Mesenchymal stem cell (in vitro differentiated cells and primary cell): ENCODE measurements around the gene PRKAR2B.

Experiments
- DNase-seq: peaks from one replicate; pipeline ENCODE4 v3.0.0-alpha.2; 2013
- H2AFZ ChIP-seq: one replicate; pipeline ENCODE4 v1.6.1; 2013; ENCODE audit warnings: low read depth, mild to moderate bottlenecking, control low read depth, inconsistent platforms, low read length, moderate library complexity
- H2AK5ac ChIP-seq: 2 replicates; pipeline ENCODE4 v1.6.1; 2013; ENCODE audit warnings: low read length, moderate library complexity, mild to moderate bottlenecking, inconsistent platforms; ENCODE audit not compliant: severe bottlenecking
- H2BK120ac ChIP-seq: one replicate; pipeline ENCODE4 v1.6.1; 2013; ENCODE audit warnings: low read depth, mild to moderate bottlenecking, inconsistent platforms, low read length, moderate library complexity
- H2BK12ac ChIP-seq, 2 experiments: one replicate each; pipeline ENCODE4 v1.6.1; 2013; ENCODE audit warnings: inconsistent platforms in 2 of 2, low read length in 2 of 2, mild to moderate bottlenecking in 2 of 2, moderate library complexity in 2 of 2, control low read depth in 1 of 2
- H2BK15ac ChIP-seq: one replicate; pipeline ENCODE4 v1.6.1; 2013; ENCODE audit warnings: mild to moderate bottlenecking, low read depth, inconsistent platforms; ENCODE audit not compliant: poor library complexity, severe bottlenecking
- H2BK5ac ChIP-seq: 2 replicates; pipeline ENCODE4 v1.6.1; 2013; ENCODE audit warnings: low read depth, mild to moderate bottlenecking, low read length, control low read depth, inconsistent platforms; ENCODE audit not compliant: poor library complexity, severe bottlenecking
- H3K14ac ChIP-seq, 2 experiments: one replicate each; pipeline ENCODE4 v1.6.1; 2013; ENCODE audit warnings: inconsistent platforms in 2 of 2, low read length in 2 of 2, control low read depth in 1 of 2, mild to moderate bottlenecking in 1 of 2, moderate library complexity in 1 of 2
- H3K18ac ChIP-seq, 2 experiments: one replicate each; pipeline ENCODE4 v1.6.1; 2013; ENCODE audit warnings: inconsistent platforms in 2 of 2, low read length in 2 of 2, control low read depth in 1 of 2, low read depth in 1 of 2, mild to moderate bottlenecking in 1 of 2
- H3K23ac ChIP-seq, 2 experiments: one replicate each; pipeline ENCODE4 v1.6.1; 2013; ENCODE audit warnings: inconsistent platforms in 2 of 2, low read length in 2 of 2, mild to moderate bottlenecking in 2 of 2, moderate library complexity in 2 of 2, control low read depth in 1 of 2
- H3K27ac ChIP-seq: 2 replicates; pipeline ENCODE4 v1.5.1; 2013; ENCODE audit warnings: mild to moderate bottlenecking, moderate library complexity, low read length, control low read depth, inconsistent platforms; ENCODE audit not compliant: poor library complexity, severe bottlenecking
- H3K27me3 ChIP-seq, 2 experiments: 2 replicates each; pipeline versions ENCODE4 v1.6.1 to v1.7.0; 2013; ENCODE audit warnings: low read length in 2 of 2, mild to moderate bottlenecking in 2 of 2, moderate library complexity in 2 of 2, control low read depth in 1 of 2, inconsistent platforms in 1 of 2; ENCODE audit not compliant: control insufficient read depth in 1 of 2, insufficient read depth in 1 of 2
- H3K36me3 ChIP-seq, 2 experiments: 2 replicates each; pipeline versions ENCODE4 v1.6.1 to v1.7.0; 2013; ENCODE audit warnings: low read length in 2 of 2, control low read depth in 1 of 2, inconsistent platforms in 1 of 2, low read depth in 1 of 2, mild to moderate bottlenecking in 1 of 2; ENCODE audit not compliant: insufficient read depth in 2 of 2, control insufficient read depth in 1 of 2
- H3K4ac ChIP-seq, 2 experiments: one replicate each; pipeline ENCODE4 v1.6.1; 2013; ENCODE audit warnings: inconsistent platforms in 2 of 2, low read length in 2 of 2, mild to moderate bottlenecking in 2 of 2, moderate library complexity in 2 of 2, control low read depth in 1 of 2, low read depth in 1 of 2
- H3K4me1 ChIP-seq: 2 replicates; pipeline ENCODE4 v1.6.1; 2013; ENCODE audit warnings: low read depth, low read length, control low read depth; ENCODE audit not compliant: control insufficient read depth, insufficient read depth
- H3K4me2 ChIP-seq: 2 replicates; pipeline ENCODE4 v1.6.1; 2013; ENCODE audit warnings: low read length, mild to moderate bottlenecking, inconsistent platforms; ENCODE audit not compliant: poor library complexity, severe bottlenecking
- H3K4me3 ChIP-seq, 2 experiments: 2 replicates each; pipeline versions ENCODE4 v1.5.1 to v1.7.0; 2013; ENCODE audit warnings: low read length in 2 of 2, mild to moderate bottlenecking in 2 of 2, control low read depth in 1 of 2, low read depth in 1 of 2; ENCODE audit not compliant: insufficient read depth in 1 of 2
- H3K79me1 ChIP-seq: replicated peaks from 2 replicates; pipeline ENCODE4 v1.6.1; 2013; ENCODE audit warnings: mild to moderate bottlenecking, control low read depth, low read length, inconsistent platforms; ENCODE audit not compliant: poor library complexity, severe bottlenecking
- H3K9ac ChIP-seq: 2 replicates; pipeline ENCODE4 v1.7.0; 2013; ENCODE audit warnings: mild to moderate bottlenecking, low read length, moderate library complexity
- H3K9me3 ChIP-seq: 2 replicates; pipeline ENCODE4 v1.7.0; 2013; ENCODE audit warnings: mild to moderate bottlenecking, low read length; ENCODE audit not compliant: control insufficient read depth
- H4K8ac ChIP-seq: one replicate; pipeline ENCODE4 v1.6.1; 2013; ENCODE audit warnings: inconsistent platforms, mild to moderate bottlenecking, low read length, moderate library complexity
- H4K91ac ChIP-seq: one replicate; pipeline ENCODE4 v1.6.1; 2013; ENCODE audit warnings: mild to moderate bottlenecking, low read length, inconsistent platforms
- WGBS: methylation state at CpG from one replicate; pipeline ENCODE4 v1.1.7; 2013; ENCODE audit warnings: mixed read lengths; 5-methylcytosine and 5-hydroxymethylcytosine counted together

Gene PRKAR2B

DNA sequence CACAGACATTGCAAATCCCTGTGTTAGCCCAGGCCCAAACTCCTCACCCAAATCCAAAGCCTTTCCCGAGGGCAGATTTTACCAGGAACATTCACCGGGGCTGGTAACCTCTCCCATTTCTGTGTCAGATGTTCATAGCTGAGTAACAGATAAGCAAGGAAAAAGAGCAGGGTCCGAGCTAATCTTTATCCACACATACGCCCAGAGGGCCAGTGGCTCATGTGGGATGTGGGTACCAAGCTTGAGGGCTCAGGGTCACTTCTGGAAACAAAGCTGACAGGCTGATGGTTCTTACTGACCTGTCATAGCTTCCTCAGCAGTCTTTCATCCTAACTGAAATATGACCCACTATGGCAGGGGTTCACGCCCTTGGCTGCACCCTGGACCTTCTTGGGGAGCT is 164.1 kb downstream of the PRKAR2B start:
- no peak overlapping the region for H3K4ac ChIP-seq
- no peak overlapping the region for H3K18ac ChIP-seq
- no peak overlapping the region for H4K91ac ChIP-seq
- H3K4me2 ChIP-seq = no peak overlapping the region
- peaks cover 8% of the 10 kb centered on the region for H3K79me1 ChIP-seq
- H3K27ac ChIP-seq = peak overlapping the region; percentile 54
- H2BK5ac ChIP-seq = no peak overlapping the region
- no peak overlapping the region for H3K23ac ChIP-seq
- no peak overlapping the region for H2BK12ac ChIP-seq
- H2AFZ ChIP-seq = no peak overlapping the region
- peaks cover 6% of the 10 kb centered on the region for H3K4me1 ChIP-seq
- H3K36me3 ChIP-seq = peaks cover 15 to 60% of the 10 kb centered on the region in 2 experiments
- no peaks in the 10 kb centered on the region for H3K9me3 ChIP-seq
- no peak overlapping the region for H2BK15ac ChIP-seq
- H2AK5ac ChIP-seq = no peak overlapping the region
- no peak for DNase-seq
- no peak overlapping the region for H3K14ac ChIP-seq
- H3K9ac ChIP-seq = peak overlapping the region; percentile 74
- no peak overlapping the region for H2BK120ac ChIP-seq
- 100% methylated on average over 4 of the region's 5 CpGs for WGBS
- H4K8ac ChIP-seq = no peak overlapping the region
- no peaks in the 10 kb centered on the region for H3K27me3 ChIP-seq
- no peak overlapping the region for H3K4me3 ChIP-seq

GRCh38 chr7:107209565-107209964 is 165.1 kb downstream of the PRKAR2B start:
- Histone ChIP-seq H3K4ac (no peak overlapping the region), H3K4me2 (no peak overlapping the region), H3K4me3 (no peak overlapping the region), H2AK5ac (no peak overlapping the region), H2AFZ (no peak overlapping the region), H3K36me3 (peaks cover 12 to 50% of the 10 kb centered on the region in 2 experiments), H4K8ac (no peak overlapping the region), H3K4me1 (peaks cover 6% of the 10 kb centered on the region), H2BK12ac (no peak overlapping the region), H2BK120ac (no peak overlapping the region), H4K91ac (no peak overlapping the region), H3K18ac (no peak overlapping the region), H3K79me1 (peaks cover 10% of the 10 kb centered on the region), H2BK15ac (no peak overlapping the region), H3K27ac (no peak overlapping the region), H3K9me3 (no peaks in the 10 kb centered on the region), H3K9ac (no peak overlapping the region), H3K27me3 (no peaks in the 10 kb centered on the region), H3K23ac (no peak overlapping the region), H3K14ac (no peak overlapping the region), H2BK5ac (no peak overlapping the region)
- 97% methylated on average over 4 of the region's 4 CpGs for WGBS
- DNase-seq = no peak

DNA sequence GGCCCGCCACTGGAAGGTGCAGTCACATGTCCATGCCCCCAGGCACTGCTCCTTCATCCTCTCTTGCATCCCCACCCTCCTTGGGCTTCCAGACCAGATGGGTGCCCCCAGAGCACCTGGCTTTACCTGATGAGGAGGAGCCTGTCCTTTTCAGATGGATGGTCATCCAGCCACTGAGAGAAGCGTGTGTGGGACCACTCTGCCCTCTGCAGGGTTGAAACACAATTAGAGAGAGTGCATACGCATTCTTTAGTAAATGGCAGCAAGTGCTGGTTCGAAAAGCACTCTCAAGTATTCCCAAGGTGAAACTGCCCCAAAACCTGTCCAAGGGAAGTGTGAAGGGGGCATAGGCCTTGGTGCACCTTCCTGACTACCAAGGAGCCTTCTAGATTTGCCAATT is 165.9 kb downstream of the PRKAR2B start:
- Histone ChIP-seq H4K91ac (no peak overlapping the region), H3K79me1 (peaks cover 11% of the 10 kb centered on the region), H2AFZ (no peak overlapping the region), H3K4me1 (peaks cover 6% of the 10 kb centered on the region), H2BK15ac (no peak overlapping the region), H3K4ac (no peak overlapping the region), H3K14ac (no peak overlapping the region), H2BK5ac (no peak overlapping the region), H3K18ac (no peak overlapping the region), H3K4me3 (no peak overlapping the region), H3K9me3 (peaks cover 4% of the 10 kb centered on the region), H4K8ac (no peak overlapping the region), H3K27me3 (no peaks in the 10 kb centered on the region), H3K27ac (no peak overlapping the region), H3K36me3 (peaks cover 10 to 42% of the 10 kb centered on the region in 2 experiments), H2BK120ac (no peak overlapping the region), H2BK12ac (no peak overlapping the region), H3K23ac (no peak overlapping the region), H3K4me2 (no peak overlapping the region), H3K9ac (no peak overlapping the region), H2AK5ac (no peak overlapping the region)
- WGBS = 98% methylated on average over 4 of the region's 4 CpGs
- no peak for DNase-seq
